H1 (cell line): ENCODE data around the gene RSKR. TPM values are rescaled to one million over a fixed set of nuclear protein-coding genes. Genes with fewer than 3 reads are reported as not detected.

ENCODE experiments used
- CTCF ChIA-PET: fragments of 300-600 bp; sonication (Branson Sonifier 250); formaldehyde crosslinking; loops from one replicate; lab custom pipeline; 2021; ENCODE audit not compliant: partially characterized antibody; lab: Charles Lee
- POLR2A ChIA-PET: fragments of 300-600 bp; sonication (Branson Sonifier 250); formaldehyde crosslinking; loops from one replicate; lab custom pipeline; 2021; ENCODE audit warnings: inconsistent platforms; ENCODE audit not compliant: partially characterized antibody; lab: Charles Lee
- DNase-seq, 2 experiments: peaks; one replicate each; pipeline versions ENCODE4 v3.0.0 to v3.0.0-alpha.2; 2010 to 2022; ENCODE audit warnings: low spot score in 2 of 2, low read depth in 1 of 2, mixed read lengths in 1 of 2
- FAIRE-seq: peaks from 2 replicates; lab custom pipeline; 2011; peaks lifted over from hg19 to GRCh38; lab: Jason Lieb, UNC
- H2AFZ ChIP-seq: 2 replicates; pipeline ENCODE4 v1.8.1; 2012; ENCODE audit warnings: low read length, inconsistent platforms
- H2AK5ac ChIP-seq: 2 replicates; pipeline ENCODE4 v1.6.1; 2013; ENCODE audit warnings: low read depth, low read length
- H2BK120ac ChIP-seq: replicated peaks from 2 replicates; pipeline ENCODE3; 2013; ENCODE audit warnings: low read depth, low read length, inconsistent platforms
- H2BK12ac ChIP-seq: 2 replicates; pipeline ENCODE4 v1.6.1; 2013; ENCODE audit warnings: low read depth, low read length
- H2BK15ac ChIP-seq: 2 replicates; pipeline ENCODE4 v1.6.1; 2013; ENCODE audit warnings: low read length
- H2BK20ac ChIP-seq: 2 replicates; pipeline ENCODE4 v1.6.1; 2013; ENCODE audit warnings: low read length
- H2BK5ac ChIP-seq: 2 replicates; pipeline ENCODE4 v1.6.1; 2013; ENCODE audit warnings: low read depth, low read length
- H3K14ac ChIP-seq: 2 replicates; pipeline ENCODE4 v1.6.1; 2013; ENCODE audit warnings: inconsistent platforms; ENCODE audit not compliant: insufficient read length
- H3K18ac ChIP-seq: 2 replicates; pipeline ENCODE4 v1.6.1; 2013; ENCODE audit warnings: low read length; ENCODE audit errors: extremely low read depth
- H3K23ac ChIP-seq: 2 replicates; pipeline ENCODE4 v1.6.1; 2013; ENCODE audit warnings: inconsistent platforms; ENCODE audit not compliant: insufficient read length
- H3K23me2 ChIP-seq: 2 replicates; pipeline ENCODE4 v1.6.1; 2013; ENCODE audit warnings: low read depth, low read length
- H3K27ac ChIP-seq: 2 replicates; pipeline ENCODE4 v1.6.1; 2011; ENCODE audit warnings: low read depth, low read length, inconsistent platforms
- H3K27me3 ChIP-seq, 4 experiments: replicated peaks in 1 of 4; 1 replicate in 1 of 4; 2 replicates in 3 of 4; pipeline versions ENCODE4 v1.6.1 to v1.8.1; 2011 to 2013; ENCODE audit warnings: low read length in 3 of 4, mild to moderate bottlenecking in 3 of 4, inconsistent platforms in 2 of 4, mixed read lengths in 2 of 4, moderate library complexity in 1 of 4; ENCODE audit not compliant: control insufficient read depth in 3 of 4, insufficient read depth in 3 of 4; ENCODE audit errors: extremely low read depth in 1 of 4
- H3K36me3 ChIP-seq, 4 experiments: 2 replicates each; pipeline versions ENCODE4 v1.6.1 to v1.8.1; 2011 to 2013; ENCODE audit warnings: mild to moderate bottlenecking in 4 of 4, low read length in 3 of 4, moderate library complexity in 2 of 4, control low read depth in 1 of 4, inconsistent platforms in 1 of 4; ENCODE audit not compliant: insufficient read depth in 4 of 4, control insufficient read depth in 2 of 4
- H3K4ac ChIP-seq: replicated peaks from 2 replicates; pipeline ENCODE3; 2013; ENCODE audit warnings: low read length, low read depth, mixed read lengths, inconsistent platforms; ENCODE audit not compliant: insufficient read length
- H3K4me1 ChIP-seq, 4 experiments: replicated peaks in 1 of 4; 1 replicate in 1 of 4; 2 replicates in 3 of 4; pipeline versions ENCODE4 v1.6.1 to v1.8.1; 2011 to 2013; ENCODE audit warnings: low read length in 3 of 4, inconsistent platforms in 2 of 4, mixed read lengths in 1 of 4; ENCODE audit not compliant: insufficient read depth in 4 of 4, control insufficient read depth in 3 of 4
- H3K4me2 ChIP-seq, 2 experiments: 2 replicates each; pipeline versions ENCODE4 v1.6.1 to v1.8.1; 2011 to 2013; ENCODE audit warnings: low read depth in 2 of 2, low read length in 2 of 2, control low read depth in 1 of 2, inconsistent platforms in 1 of 2, mild to moderate bottlenecking in 1 of 2; ENCODE audit not compliant: insufficient read depth in 1 of 2
- H3K4me3 ChIP-seq, 4 experiments: fragments of 200-600, 300-600 bp in 1 of 4; sonication (generic), shearing (Covaris generic), sonication (Bioruptor Twin) in 1 of 4; 2 replicates each; pipeline versions ENCODE4 v1.5.1 to v1.8.1; 2011 to 2016; ENCODE audit warnings: low read length in 4 of 4, low read depth in 3 of 4, control low read depth in 2 of 4, inconsistent platforms in 2 of 4, mild to moderate bottlenecking in 2 of 4, mixed read lengths in 1 of 4, moderate library complexity in 1 of 4; ENCODE audit not compliant: insufficient read depth in 2 of 4; ENCODE audit errors: extremely low read depth in 1 of 4
- H3K56ac ChIP-seq: replicated peaks from 2 replicates; pipeline ENCODE3; 2013; ENCODE audit warnings: low read depth, mild to moderate bottlenecking, mixed read lengths, low read length, inconsistent platforms; ENCODE audit not compliant: insufficient read length
- H3K79me1 ChIP-seq: 2 replicates; pipeline ENCODE4 v1.6.1; 2013; ENCODE audit warnings: low read depth, low read length, control low read depth
- H3K79me2 ChIP-seq, 2 experiments: 2 replicates each; pipeline versions ENCODE4 v1.6.1 to v1.8.1; 2012 to 2013; ENCODE audit warnings: low read length in 2 of 2, mild to moderate bottlenecking in 2 of 2, inconsistent platforms in 1 of 2; ENCODE audit not compliant: insufficient read depth in 2 of 2, control insufficient read depth in 1 of 2
- H3K9ac ChIP-seq, 4 experiments: replicated peaks in 1 of 4; 1 replicate in 1 of 4; 2 replicates in 3 of 4; pipeline versions ENCODE4 v1.6.1 to v1.8.1; 2011 to 2013; ENCODE audit warnings: low read depth in 3 of 4, low read length in 3 of 4, control low read depth in 2 of 4, mild to moderate bottlenecking in 2 of 4, moderate library complexity in 2 of 4, inconsistent platforms in 1 of 4; ENCODE audit errors: extremely low read depth in 1 of 4
- H3K9me3 ChIP-seq, 2 experiments: 2 replicates each; pipeline versions ENCODE4 v1.6.1 to v1.8.1; 2012 to 2013; ENCODE audit warnings: mild to moderate bottlenecking in 2 of 2, moderate library complexity in 2 of 2, control low read depth in 1 of 2, inconsistent platforms in 1 of 2, low read depth in 1 of 2, low read length in 1 of 2, mixed read lengths in 1 of 2; ENCODE audit not compliant: insufficient read depth in 2 of 2
- H4K20me1 ChIP-seq, 2 experiments: replicated peaks in 1 of 2; 2 replicates each; pipeline versions ENCODE3 to v1.8.1; 2011 to 2013; ENCODE audit warnings: inconsistent platforms in 2 of 2, low read length in 2 of 2, mild to moderate bottlenecking in 1 of 2; ENCODE audit not compliant: insufficient read depth in 2 of 2, control insufficient read depth in 1 of 2
- H4K5ac ChIP-seq: 2 replicates; pipeline ENCODE4 v1.6.1; 2013; ENCODE audit warnings: low read length, low read depth, mixed read lengths, inconsistent platforms; ENCODE audit not compliant: insufficient read length
- H4K8ac ChIP-seq: 2 replicates; pipeline ENCODE4 v1.8.0; 2013; ENCODE audit warnings: mild to moderate bottlenecking, moderate library complexity, low read length, inconsistent platforms; ENCODE audit not compliant: insufficient read depth; ENCODE audit errors: extremely low read depth
- H4K91ac ChIP-seq: replicated peaks from 2 replicates; pipeline ENCODE3; 2013; ENCODE audit warnings: low read length, mixed read lengths, inconsistent platforms; ENCODE audit not compliant: insufficient read length
- ATF2 ChIP-seq: IDR thresholded peaks from 2 replicates; pipeline ENCODE4 v1.6.1; 2012; ENCODE audit warnings: low read length, inconsistent platforms
- CBX5 ChIP-seq: fragments of 300-800, 300-1000 bp; sonication (generic); IDR thresholded peaks from 2 replicates; pipeline ENCODE4 v1.7.1; 2016; ENCODE audit warnings: antibody characterized with exemption, low read length, low read depth
- CHD1 ChIP-seq: IDR thresholded peaks from 2 replicates; pipeline ENCODE4 v1.6.1; 2012; ENCODE audit warnings: low read depth, low read length, improper control_type of control experiment
- CHD2 ChIP-seq: IDR thresholded peaks from 2 replicates; pipeline ENCODE4 v1.6.1; 2012; ENCODE audit warnings: low read length, improper control_type of control experiment
- CREB1 ChIP-seq: IDR thresholded peaks from 2 replicates; pipeline ENCODE4 v1.6.1; 2012; ENCODE audit warnings: inconsistent platforms
- FOSL1 ChIP-seq: IDR thresholded peaks from 2 replicates; pipeline ENCODE4 v1.6.1; 2011; ENCODE audit warnings: mild to moderate bottlenecking, low read depth, low read length, moderate library complexity; ENCODE audit not compliant: insufficient read depth
- POLR2AphosphoS5 ChIP-seq: IDR thresholded peaks from 2 replicates; pipeline ENCODE4 v1.6.1; 2011; ENCODE audit warnings: low read depth, low read length
- SP2 ChIP-seq: IDR thresholded peaks from 2 replicates; pipeline ENCODE4 v1.6.1; 2012; ENCODE audit warnings: mild to moderate bottlenecking, low read length, inconsistent platforms
- SP4 ChIP-seq: IDR thresholded peaks from 2 replicates; pipeline ENCODE4 v1.6.1; 2012; ENCODE audit warnings: low read length, inconsistent platforms
- SUZ12 ChIP-seq: fragments of 200-600 bp; sonication (generic); IDR thresholded peaks from 2 replicates; pipeline ENCODE4 v1.6.1; 2012; ENCODE audit warnings: mild to moderate bottlenecking, inconsistent platforms, low read length, moderate library complexity, mixed read lengths
- YY1 ChIP-seq: IDR thresholded peaks from 2 replicates; pipeline ENCODE4 v1.6.1; 2011; ENCODE audit warnings: low read depth, mild to moderate bottlenecking, low read length
- WGBS, 2 experiments: shearing (Covaris generic) in 1 of 2; methylation state at CpG; one replicate each; pipeline versions ENCODE4 v1.1.6 to v1.1.7; 2013 to 2015; ENCODE audit warnings: low lambda C conversion rate in 2 of 2, mixed read lengths in 2 of 2, inconsistent platforms in 1 of 2, low coverage in 1 of 2, missing lambda C conversion rate in 1 of 2; ENCODE audit not compliant: insufficient replicate concordance in 2 of 2, insufficient coverage in 1 of 2, insufficient read length in 1 of 2; ENCODE audit errors: extremely low coverage in 1 of 2, missing lambda C conversion rate in 1 of 2; 5-methylcytosine and 5-hydroxymethylcytosine counted together
- polyA plus RNA-seq, 7 experiments: library from polyadenylated mRNA; depleted of rRNA in 3 of 7; stranded (reverse) in 5 of 7; unstranded in 2 of 7; fragments of >200 nt in 5 of 7; fragments of 200-250 nt in 2 of 7; gene quantifications; 1 replicate in 5 of 7; 2 replicates in 1 of 7; 4 replicates in 1 of 7; pipeline versions ENCODE4 v1.2.1 to v1.2.3, GENCODE V29; 2011 to 2013; ENCODE audit warnings: missing spikeins in 2 of 7, mixed read lengths in 2 of 7
- total RNA-seq: library from RNA; stranded (reverse); fragmentation: NEBNext Ultra II Directional; extraction: Animal tissue kit (Norgen Biotek cat#: 25700); gene quantifications from 2 replicates; pipeline ENCODE4 v1.2.1, GENCODE V29; 2021
- TF ChIP-seq, protein P1 (sequence below): IDR thresholded peaks from 2 replicates; pipeline ENCODE4 v1.6.1; 2011; ENCODE audit warnings: low read length, improper control_type of control experiment

RSKR gene
- total and polyA plus RNA-seq, 2 of the 8 experiments (the other 6 are each of a cell fraction or from before 2014, with no cell fraction given) = 24.1 to 28.5 TPM

DNA sequence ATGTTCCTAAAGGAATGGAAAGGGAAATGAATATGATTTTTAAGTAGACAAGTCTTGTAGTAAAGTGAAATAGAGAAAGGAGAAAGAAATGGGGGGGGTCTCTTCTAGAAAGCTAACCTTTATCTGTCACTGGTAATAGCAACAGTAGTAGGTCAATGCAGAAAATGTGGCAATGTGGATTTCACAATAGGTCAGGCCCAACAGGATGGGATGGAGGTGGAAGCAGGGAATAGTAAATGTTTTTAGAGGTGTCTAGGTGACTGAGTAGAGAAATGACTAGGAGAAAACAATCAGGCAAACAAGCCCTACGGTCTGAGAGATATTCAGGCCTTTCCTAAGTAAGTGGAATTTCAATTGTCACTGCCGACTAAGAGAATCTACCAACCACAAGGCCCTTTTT, 6.0 kb upstream of the RSKR start:
- no peaks in the 10 kb centered on the region for H3K27me3 ChIP-seq
- H3K56ac ChIP-seq = no peak overlapping the region
- no peak overlapping the region for H4K5ac ChIP-seq
- H2BK12ac ChIP-seq = no peak overlapping the region
- DNase-seq (no peak), FAIRE-seq (no peak)
- no peak overlapping the region for H2BK120ac ChIP-seq
- H3K79me2 ChIP-seq = no peaks in the 10 kb centered on the region
- H3K4me1 ChIP-seq = no peaks in the 10 kb centered on the region
- H3K4ac ChIP-seq = no peak overlapping the region
- 0 out of 2 replicates have a peak, but pooled peaks cover 2% of the 10 kb centered on the region for H3K79me1 ChIP-seq
- H3K36me3 ChIP-seq = peaks cover 66 to 95% (median 87%) of the 10 kb centered on the region in 4 experiments
- H3K18ac ChIP-seq = no peak overlapping the region
- peaks cover 2 to 6% of the 10 kb centered on the region in 2 experiments for H4K20me1 ChIP-seq
- ChIA-PET POLR2A (interaction anchor here (0.9 to 14.8 kb wide), 5 partner anchors 8 to 90 kb away, joined by 3 to 163 read pairs (median 4); no protein-coding TSS in a partner anchor), CTCF (interaction anchor here (0.6 to 2.1 kb wide), 3 partner anchors 10 to 172 kb away, joined by 3 to 11 read pairs (median 5); no protein-coding TSS in a partner anchor)
- no peak overlapping the region for H3K9ac ChIP-seq
- no peak overlapping the region for H3K14ac ChIP-seq
- no peak overlapping the region for H2BK15ac ChIP-seq
- H3K9me3 ChIP-seq = no peaks in the 10 kb centered on the region
- H2BK5ac ChIP-seq = no peak overlapping the region
- no peak overlapping the region for H3K4me2 ChIP-seq
- H2AK5ac ChIP-seq = no peak overlapping the region
- H3K23ac ChIP-seq = no peak overlapping the region
- H3K27ac ChIP-seq = no peak overlapping the region
- no peaks in the 10 kb centered on the region for H3K23me2 ChIP-seq
- H4K8ac ChIP-seq = no peak overlapping the region
- H3K4me3 ChIP-seq = no peak overlapping the region
- no peak overlapping the region for H2AFZ ChIP-seq
- H2BK20ac ChIP-seq = no peak overlapping the region
- H4K91ac ChIP-seq = no peak overlapping the region
- whole genome bisulfite sequencing, 2 experiments = 100% methylated on average over 2 of the region's 2 CpGs; no CpG with 5 or more reads in 1 of the 2 experiments
- TF ChIP-seq YY1 = no peak
- no peak for TF ChIP-seq FOSL1
- no peak for TF ChIP-seq CREB1
- TF ChIP-seq CHD1 = no peak
- TF ChIP-seq ATF2 = no peak
- no peak for TF ChIP-seq SP2
- TF ChIP-seq, protein P1, sequence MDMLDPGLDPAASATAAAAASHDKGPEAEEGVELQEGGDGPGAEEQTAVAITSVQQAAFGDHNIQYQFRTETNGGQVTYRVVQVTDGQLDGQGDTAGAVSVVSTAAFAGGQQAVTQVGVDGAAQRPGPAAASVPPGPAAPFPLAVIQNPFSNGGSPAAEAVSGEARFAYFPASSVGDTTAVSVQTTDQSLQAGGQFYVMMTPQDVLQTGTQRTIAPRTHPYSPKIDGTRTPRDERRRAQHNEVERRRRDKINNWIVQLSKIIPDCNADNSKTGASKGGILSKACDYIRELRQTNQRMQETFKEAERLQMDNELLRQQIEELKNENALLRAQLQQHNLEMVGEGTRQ = no peak
- TF ChIP-seq CBX5 = no peak
- no peak for TF ChIP-seq SP4
- no peak for TF ChIP-seq CHD2
- TF ChIP-seq SUZ12 = no peak
- no peak for TF ChIP-seq POLR2AphosphoS5
